K562 (cell line): ENCODE measurements around the gene NEK4. TPM values are rescaled to one million over a fixed set of nuclear protein-coding genes. Genes with fewer than 3 reads are reported as not detected.
A peak's percentile ranks its signal among the peaks of the same experiment; 100 is the strongest.

ENCODE experiments used
- ATF1 ChIP-seq, 2 experiments: fragments of 450-650 bp in 1 of 2; IDR thresholded peaks; 2 replicates each; pipeline ENCODE4 v1.6.1; 2016; ENCODE audit warnings: missing compliant biosample characterization in 1 of 2, missing genetic modification characterization in 1 of 2
- BRD9 ChIP-seq: fragments of 450-650 bp; IDR thresholded peaks from 2 replicates; pipeline ENCODE4 v1.6.1; 2018; ENCODE audit warnings: low read depth; ENCODE audit not compliant: partially characterized antibody
- E2F8 ChIP-seq: fragments of 450-650 bp; IDR thresholded peaks from 2 replicates; pipeline ENCODE4 v1.7.1; 2018; ENCODE audit warnings: mild to moderate bottlenecking, low read depth; ENCODE audit not compliant: partially characterized antibody
- GABPB2 ChIP-seq: fragments of 250-450 bp; sonication (Bioruptor Pico); conservative IDR thresholded peaks from 2 replicates; pipeline ENCODE4 v1.5.1; 2021; ENCODE audit warnings: mild to moderate bottlenecking
- GTF2B ChIP-seq: IDR thresholded peaks from 2 replicates; pipeline ENCODE4 v1.6.1; 2011; ENCODE audit not compliant: insufficient read length; ENCODE audit errors: extremely low read depth
- HDAC8 ChIP-seq: fragments of 450-650 bp; IDR thresholded peaks from 2 replicates; pipeline ENCODE4 v1.6.1; 2016; ENCODE audit warnings: mild to moderate bottlenecking, missing genetic modification characterization, moderate library complexity, missing compliant biosample characterization
- IFI16 ChIP-seq: fragments of 250-450 bp; sonication (Bioruptor Pico); IDR thresholded peaks from 2 replicates; pipeline ENCODE4 v2.1.2; 2022; ENCODE audit warnings: mild to moderate bottlenecking, inconsistent platforms
- MEIS2 ChIP-seq: fragments of 450-650 bp; IDR thresholded peaks from 2 replicates; pipeline ENCODE4 v1.6.1; 2014; ENCODE audit warnings: mild to moderate bottlenecking; ENCODE audit not compliant: partially characterized antibody
- NCOA4 ChIP-seq: fragments of 450-650 bp; IDR thresholded peaks from 2 replicates; pipeline ENCODE4 v1.6.1; 2018; ENCODE audit warnings: mild to moderate bottlenecking; ENCODE audit not compliant: partially characterized antibody
- REST ChIP-seq, 2 experiments: fragments of 450-650 bp; formaldehyde crosslinking in 1 of 2; IDR thresholded peaks; 2 replicates each; pipeline versions ENCODE4 v1.4.0 to v1.6.1; 2014 to 2020; ENCODE audit warnings: mild to moderate bottlenecking in 2 of 2, borderline replicate concordance in 1 of 2, low read depth in 1 of 2
- SNRNP70 ChIP-seq: fragments of 200-400 bp; formaldehyde crosslinking; optimal IDR thresholded peaks from 2 replicates; pipeline ENCODE3; 2017; ENCODE audit warnings: low read depth, low read length
- TAF1 ChIP-seq: IDR thresholded peaks from 2 replicates; pipeline ENCODE4 v1.6.1; 2011; ENCODE audit warnings: mild to moderate bottlenecking, low read length, moderate library complexity; ENCODE audit not compliant: insufficient read depth, control insufficient read depth, severe bottlenecking; ENCODE audit errors: extremely low read depth
- TARDBP ChIP-seq: fragments of 450-650 bp; IDR thresholded peaks from 2 replicates; pipeline ENCODE4 v1.6.1; 2016
- ZNF124 ChIP-seq: sonication (generic); formaldehyde crosslinking; IDR thresholded peaks from 2 replicates; pipeline ENCODE4 v1.8.1; 2022; ENCODE audit warnings: missing genetic modification reagents
- ZNF174 ChIP-seq: fragments of 250-450 bp; sonication (Bioruptor Pico); IDR thresholded peaks from 2 replicates; pipeline ENCODE4 v1.4.0; 2020; ENCODE audit warnings: mild to moderate bottlenecking
- ZNF696 ChIP-seq: fragments of 250-450 bp; sonication (Bioruptor Pico); conservative IDR thresholded peaks from 2 replicates; pipeline ENCODE4 v1.4.0; 2020; ENCODE audit warnings: mild to moderate bottlenecking, moderate library complexity
- polyA plus RNA-seq, 8 experiments: library from polyadenylated mRNA; depleted of rRNA in 4 of 8; stranded (reverse) in 5 of 8; unstranded in 3 of 8; fragments of >200 nt; fragmentation: Nextera tagmentation in 2 of 8; fragmentation: Illumina TruSeq in 1 of 8; extraction: Ambion mirVana in 2 of 8; extraction: Trizol in 1 of 8; gene quantifications; 2 replicates each; pipeline versions ENCODE4 v1.2.1 to v1.2.3, GENCODE V29; 2011 to 2014; ENCODE audit warnings: inconsistent platforms in 1 of 8, missing spikeins in 1 of 8
- total RNA-seq, 7 experiments: library from RNA; depleted of rRNA in 6 of 7; stranded (reverse); fragments of >200 nt in 6 of 7; fragmentation: Illumina TruSeq in 2 of 7; extraction: Trizol in 2 of 7; gene quantifications; 2 replicates each; pipeline versions ENCODE4 v1.2.1 to v1.2.3, GENCODE V29; 2011 to 2021; ENCODE audit warnings: low replicate concordance in 1 of 7

The NEK4 gene
- total and polyA plus RNA-seq, 9 of the 15 experiments (the other 6 are each of a cell fraction or from before 2014, with no cell fraction given), result 5.8 to 23.1 (median 16.6) TPM

- TF ChIP-seq E2F8 (no peak), HDAC8 (tag) (no peak), SNRNP70 (no peak), MEIS2 (peak; percentile 5), ATF1 (CRISPR knock-in tag; IDR thresholded peaks at IDR 0.05) (no peak), ATF1 (tag; IDR thresholded peaks at IDR 0.05) (no peak), ZNF174 (CRISPR knock-in tag) (no peak), GABPB2 (no peak), REST (IDR thresholded peaks at IDR 0.05; ENCODE audit: borderline replicate concordance) (peak; percentile 37; the same call in 1 of the 2 replicates), REST (CRISPR knock-in tag; IDR thresholded peaks at IDR 0.05; ENCODE audit: low read depth) (no peak), GTF2B (no peak), NCOA4 (no peak), ZNF696 (CRISPR knock-in tag) (no peak), TARDBP (no peak), BRD9 (peak; percentile 42), TAF1 (no peak), ZNF124 (no peak), IFI16 (CRISPR knock-in tag) (no peak)
Measured at GRCh38 chr3:52682016-52682415, 88.7 kb downstream of the NEK4 start (continued).
